Mucosa of descending colon (tissue), 3 donors: Measurements from ENCODE around the gene CSNK1G1. TPM values are rescaled to one million over a fixed set of nuclear protein-coding genes. Genes with fewer than 3 reads are reported as not detected.

Experiments used
- ATAC-seq: fragments of 200-7000 bp; cut with Tn5 transposase; one replicate; pipeline ENCODE4 v1.9.1; 2020; ENCODE audit warnings: mild to moderate bottlenecking, moderate library complexity
- DNase-seq, 3 donors: peaks; one replicate each; pipeline ENCODE4 v3.0.0-alpha.2; 2020
- H3K36me3 ChIP-seq: fragments of 200-600 bp; one replicate; pipeline ENCODE4 v1.8.0; 2021; ENCODE audit warnings: low read depth, mild to moderate bottlenecking
- H3K4me1 ChIP-seq: fragments of 200-600 bp; one replicate; pipeline ENCODE4 v1.8.0; 2021; ENCODE audit warnings: low read depth, mild to moderate bottlenecking
- H3K4me3 ChIP-seq: fragments of 200-600 bp; one replicate; pipeline ENCODE4 v1.8.0; 2021; ENCODE audit warnings: mild to moderate bottlenecking
- H3K9me3 ChIP-seq: fragments of 200-600 bp; one replicate; pipeline ENCODE4 v1.8.0; 2021; ENCODE audit warnings: mild to moderate bottlenecking
- intact Hi-C, 2 donors: fragments of 100-400 bp; cut with DNase I in 1 of 2; cut with micrococcal nuclease in 1 of 2; formaldehyde crosslinking; loops; one replicate each; pipeline versions ENCODE4 v1.11.0 to v1.11.1; 2022; cut with DNase I, micrococcal nuclease
- total RNA-seq, 3 donors: library from RNA; stranded (reverse); fragmentation: NEBNext Ultra II Directional in 2 of 3; extraction: Animal tissue kit (Norgen Biotek cat#: 25700) in 2 of 3; gene quantifications; one replicate each; pipeline versions ENCODE4 v1.2.1 to v1.2.4, GENCODE V29; 2021 to 2023
- TF ChIP-seq, protein P1 (sequence below): fragments of 200-600 bp; IDR thresholded peaks from one replicate; pipeline ENCODE4 v1.8.0; 2022; ENCODE audit warnings: antibody characterized with exemption, mild to moderate bottlenecking
- donor health status: DM: no; HTN: no; CAD: no; lungs with moderate emphysema.
- donor health status: DM: no; HTN: no; CAD: no.
- donor health status: DM: no; HTN: yes; CAD: no.

Gene CSNK1G1
- total RNA-seq, 3 donors from 2014 or later, result 19.1 to 22.3 (median 22.3) TPM

DNA sequence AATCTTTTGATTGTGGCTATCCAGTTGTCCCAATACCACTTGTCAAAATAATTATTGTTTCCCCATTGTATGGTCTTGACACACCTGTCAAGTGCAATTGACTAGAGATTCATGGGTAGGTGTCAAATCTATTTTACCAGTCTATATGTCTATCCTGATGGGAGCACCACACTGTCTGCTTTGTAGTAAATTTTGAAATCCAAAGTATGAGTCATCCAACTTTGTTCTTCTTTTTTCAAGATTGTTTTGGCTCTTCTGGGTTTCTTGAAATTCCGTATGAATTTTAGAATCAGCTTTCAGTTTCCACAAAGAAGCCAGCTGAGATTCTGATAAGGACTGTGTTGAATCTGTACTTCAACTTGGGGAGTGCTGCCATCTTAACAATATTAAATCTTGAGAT lies 71.9 kb downstream of the CSNK1G1 start:
- intact Hi-C loops, result no loop called here
- TF ChIP-seq, protein P1, sequence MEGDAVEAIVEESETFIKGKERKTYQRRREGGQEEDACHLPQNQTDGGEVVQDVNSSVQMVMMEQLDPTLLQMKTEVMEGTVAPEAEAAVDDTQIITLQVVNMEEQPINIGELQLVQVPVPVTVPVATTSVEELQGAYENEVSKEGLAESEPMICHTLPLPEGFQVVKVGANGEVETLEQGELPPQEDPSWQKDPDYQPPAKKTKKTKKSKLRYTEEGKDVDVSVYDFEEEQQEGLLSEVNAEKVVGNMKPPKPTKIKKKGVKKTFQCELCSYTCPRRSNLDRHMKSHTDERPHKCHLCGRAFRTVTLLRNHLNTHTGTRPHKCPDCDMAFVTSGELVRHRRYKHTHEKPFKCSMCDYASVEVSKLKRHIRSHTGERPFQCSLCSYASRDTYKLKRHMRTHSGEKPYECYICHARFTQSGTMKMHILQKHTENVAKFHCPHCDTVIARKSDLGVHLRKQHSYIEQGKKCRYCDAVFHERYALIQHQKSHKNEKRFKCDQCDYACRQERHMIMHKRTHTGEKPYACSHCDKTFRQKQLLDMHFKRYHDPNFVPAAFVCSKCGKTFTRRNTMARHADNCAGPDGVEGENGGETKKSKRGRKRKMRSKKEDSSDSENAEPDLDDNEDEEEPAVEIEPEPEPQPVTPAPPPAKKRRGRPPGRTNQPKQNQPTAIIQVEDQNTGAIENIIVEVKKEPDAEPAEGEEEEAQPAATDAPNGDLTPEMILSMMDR, result no peak
- H3K4me3 ChIP-seq, result no peak overlapping the region
- H3K4me1 ChIP-seq, result no peaks in the 10 kb centered on the region
- no peaks in the 10 kb centered on the region for H3K36me3 ChIP-seq
- H3K9me3 ChIP-seq, result no peaks in the 10 kb centered on the region
- no peak for DNase-seq
- no peak for ATAC-seq

DNA sequence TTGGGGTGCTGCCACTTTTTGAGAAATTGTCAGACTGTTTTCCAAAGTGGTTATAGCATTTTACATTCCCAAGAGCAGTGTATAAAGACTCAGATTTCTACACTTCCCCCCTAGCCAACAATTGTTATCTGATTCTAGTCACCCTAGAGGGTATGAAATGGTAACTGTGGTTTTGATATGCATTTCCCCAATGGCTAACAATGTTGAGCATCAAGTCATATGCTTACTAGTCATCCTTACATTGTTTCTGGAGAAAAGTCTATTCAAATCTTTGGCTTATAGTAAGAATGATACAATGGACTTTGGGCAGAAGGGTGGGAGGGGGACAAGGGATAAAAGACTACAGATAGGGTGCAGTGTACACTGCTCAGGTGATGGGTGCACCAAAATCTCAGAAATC lies 73.3 kb downstream of the CSNK1G1 start:
- intact Hi-C loops, result no loop called here
- TF ChIP-seq, protein P1, result no peak

DNA sequence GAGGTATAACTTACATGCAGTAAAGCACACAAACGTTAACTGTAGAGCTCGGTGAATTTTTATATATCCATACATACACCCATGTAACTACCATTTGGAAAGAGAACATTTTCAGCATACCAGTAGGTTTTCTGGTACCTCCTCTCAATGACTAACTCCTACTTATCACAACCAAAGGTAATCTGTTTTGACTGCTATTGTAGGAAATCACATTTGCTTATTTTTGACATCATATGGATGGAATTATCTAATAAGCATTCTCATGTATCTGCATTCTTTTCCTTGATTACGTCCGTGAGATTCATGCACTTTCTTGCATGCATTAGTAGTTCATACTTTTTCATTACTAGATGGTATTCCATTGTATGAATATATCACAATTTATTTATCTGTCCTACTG lies 76.8 kb downstream of the CSNK1G1 start:
- intact Hi-C loops, result no loop called here
- Histone ChIP-seq H3K9me3 (no peaks in the 10 kb centered on the region), H3K4me1 (no peaks in the 10 kb centered on the region), H3K4me3 (no peak overlapping the region), H3K36me3 (no peaks in the 10 kb centered on the region)
- ATAC-seq (no peak), DNase-seq (no peak)
- TF ChIP-seq, protein P1, result no peak

More for the DNA sequence above, 73.3 kb downstream of the CSNK1G1 start:
- Histone ChIP-seq H3K4me3 (no peak overlapping the region), H3K4me1 (no peaks in the 10 kb centered on the region), H3K36me3 (no peaks in the 10 kb centered on the region), H3K9me3 (no peaks in the 10 kb centered on the region)
- DNase-seq (no peak), ATAC-seq (no peak)

DNA sequence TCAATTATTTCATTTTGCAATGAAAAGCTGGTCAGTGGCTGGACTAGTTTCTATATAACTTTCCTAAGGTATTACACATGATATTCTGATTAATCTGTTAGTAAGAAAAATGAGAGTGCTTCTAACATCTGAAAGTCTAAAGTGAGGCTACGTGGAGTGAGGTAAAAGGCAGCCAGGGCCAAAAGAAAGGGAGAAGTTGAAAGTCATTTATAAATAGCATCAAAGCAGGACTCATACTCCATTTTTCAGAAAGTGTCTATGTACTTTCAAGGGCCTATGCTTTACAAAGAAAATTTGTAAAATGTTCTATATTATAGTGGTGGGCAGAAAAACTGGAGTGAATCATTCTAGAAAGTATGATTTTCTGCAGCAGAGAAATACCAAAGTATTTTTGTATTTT lies 80.0 kb downstream of the CSNK1G1 start:
- Histone ChIP-seq H3K4me3 (no peak overlapping the region), H3K4me1 (no peaks in the 10 kb centered on the region), H3K36me3 (no peaks in the 10 kb centered on the region), H3K9me3 (no peaks in the 10 kb centered on the region)
- intact Hi-C loops, result no loop called here
- ATAC-seq, result no peak
- DNase-seq, result no peak
- TF ChIP-seq, protein P1, result no peak

DNA sequence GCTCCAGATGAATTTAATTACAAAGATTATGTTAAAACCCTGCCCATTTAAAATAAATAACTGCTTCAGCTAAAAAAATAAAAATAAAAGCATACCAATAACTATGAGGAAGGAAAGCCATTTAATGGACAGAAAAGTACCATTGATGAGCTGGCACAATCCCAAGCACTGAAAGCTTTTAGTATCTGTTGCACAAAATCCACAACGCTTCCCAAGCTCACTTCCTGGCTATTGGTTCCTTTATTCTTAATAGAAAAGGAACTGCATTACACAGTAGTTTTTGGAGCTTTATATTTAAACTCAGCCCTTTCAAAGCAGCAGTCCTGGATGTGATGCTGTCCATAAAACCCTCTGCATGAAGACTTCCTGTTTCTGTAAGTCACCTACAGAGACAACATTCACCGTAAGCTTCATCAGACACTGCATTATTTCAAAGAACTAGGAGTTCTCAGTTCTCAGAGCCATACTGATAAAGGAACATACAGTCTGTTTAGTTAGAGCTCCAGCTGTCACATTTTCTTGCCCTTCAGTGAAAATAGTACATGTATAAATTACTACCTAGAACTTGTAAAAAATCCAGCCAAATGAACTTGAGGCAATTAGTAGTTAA lies 81.5 kb downstream of the CSNK1G1 start:
- DNase-seq, result no peak

More for the DNA sequence above, 81.5 kb downstream of the CSNK1G1 start:
- Histone ChIP-seq H3K36me3 (no peaks in the 10 kb centered on the region), H3K4me1 (no peaks in the 10 kb centered on the region), H3K9me3 (no peaks in the 10 kb centered on the region), H3K4me3 (no peak overlapping the region)
- TF ChIP-seq, protein P1, result no peak
- ATAC-seq, result peak; percentile 37
- intact Hi-C loops, result no loop called here
